ENCODE measurements around the gene CPHXL. TPM values are rescaled to one million over a fixed set of nuclear protein-coding genes. Genes with fewer than 3 reads are reported as not detected.

The CPHXL gene
- total and polyA plus RNA-seq, 2 donors (not counting 1 experiment from before 2014, with no cell fraction given), result not detected

DNA sequence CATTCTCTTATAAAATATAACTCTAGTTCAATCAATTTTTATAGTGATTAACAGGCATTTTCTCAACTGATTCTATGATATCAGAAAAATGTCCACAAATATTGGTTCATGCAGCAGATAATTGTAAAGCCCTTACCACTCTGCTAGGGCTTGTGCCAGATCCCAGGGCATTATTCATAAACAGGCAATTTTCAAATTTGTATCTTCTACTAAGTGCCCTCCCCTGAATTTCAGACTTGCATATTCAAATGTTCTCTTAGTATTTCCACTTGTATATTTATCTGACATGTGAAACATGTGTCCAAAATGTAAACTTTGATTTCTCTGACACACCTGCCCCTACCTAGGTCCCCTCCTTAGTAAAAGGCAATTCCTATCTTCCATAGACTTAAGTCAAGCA, 58.8 kb downstream of the CPHXL start:
- Histone ChIP-seq H3K4me1 (ENCODE audit: control insufficient read depth, extremely low read depth, insufficient read depth, low read length) (no peaks in the 10 kb centered on the region), H3K27ac (ENCODE audit: insufficient read depth, low read length) (no peak overlapping the region), H2AFZ (ENCODE audit: low read length) (no peak overlapping the region), H4K20me1 (ENCODE audit: control insufficient read depth, extremely low read depth, insufficient read depth, low read length) (no peaks in the 10 kb centered on the region), H3K79me2 (ENCODE audit: control insufficient read depth, insufficient read depth, low read length) (no peaks in the 10 kb centered on the region), H3K27me3 (ENCODE audit: control insufficient read depth, insufficient read depth, low read length) (no peaks in the 10 kb centered on the region), H3K36me3 (ENCODE audit: control insufficient read depth, insufficient read depth, low read length) (no peaks in the 10 kb centered on the region), H3K9ac (ENCODE audit: insufficient read depth, low read length) (no peak overlapping the region), H3K9me3 (ENCODE audit: control insufficient read depth, insufficient read depth, low read depth, low read length) (no peaks in the 10 kb centered on the region), H3K4me3 (replicated peaks in 1 of 4; ENCODE audit: control extremely low read depth in 1 of 4, insufficient read depth in 1 of 4, low read depth in 3 of 4, low read length in 4 of 4) (no peak overlapping the region), H3K4me2 (ENCODE audit: extremely low read depth, insufficient read depth, low read length) (no peak overlapping the region)
- DNase-seq (ENCODE audit: low read depth in 2 of 2), result no peak
- TF ChIP-seq, protein P1, sequence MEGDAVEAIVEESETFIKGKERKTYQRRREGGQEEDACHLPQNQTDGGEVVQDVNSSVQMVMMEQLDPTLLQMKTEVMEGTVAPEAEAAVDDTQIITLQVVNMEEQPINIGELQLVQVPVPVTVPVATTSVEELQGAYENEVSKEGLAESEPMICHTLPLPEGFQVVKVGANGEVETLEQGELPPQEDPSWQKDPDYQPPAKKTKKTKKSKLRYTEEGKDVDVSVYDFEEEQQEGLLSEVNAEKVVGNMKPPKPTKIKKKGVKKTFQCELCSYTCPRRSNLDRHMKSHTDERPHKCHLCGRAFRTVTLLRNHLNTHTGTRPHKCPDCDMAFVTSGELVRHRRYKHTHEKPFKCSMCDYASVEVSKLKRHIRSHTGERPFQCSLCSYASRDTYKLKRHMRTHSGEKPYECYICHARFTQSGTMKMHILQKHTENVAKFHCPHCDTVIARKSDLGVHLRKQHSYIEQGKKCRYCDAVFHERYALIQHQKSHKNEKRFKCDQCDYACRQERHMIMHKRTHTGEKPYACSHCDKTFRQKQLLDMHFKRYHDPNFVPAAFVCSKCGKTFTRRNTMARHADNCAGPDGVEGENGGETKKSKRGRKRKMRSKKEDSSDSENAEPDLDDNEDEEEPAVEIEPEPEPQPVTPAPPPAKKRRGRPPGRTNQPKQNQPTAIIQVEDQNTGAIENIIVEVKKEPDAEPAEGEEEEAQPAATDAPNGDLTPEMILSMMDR (conservative IDR thresholded peaks at IDR 0.05 in 1 of 2, IDR thresholded peaks at IDR 0.05 in 1 of 2; ENCODE audit: low read depth in 1 of 2, low read length in 2 of 2), result no peak
- TF ChIP-seq EZH2 (IDR thresholded peaks at IDR 0.05; ENCODE audit: low read length, missing control alignments), result no peak

Other genes starting within 250 kb of the CPHXL start
- 0.17 and 0.26 TPM in 2 replicates for gene CHST6, start 231.0 kb downstream of the CPHXL start, total RNA-seq
- gene CHST6, start 231.0 kb downstream of the CPHXL start, polyA plus RNA-seq, result 0.02 and 0.16 TPM in 2 replicates
- under 0.01 TPM in 1 of 2 replicates, not detected in the other for gene CHST5, start 190.4 kb downstream of the CPHXL start, total RNA-seq
- gene CHST5, start 190.4 kb downstream of the CPHXL start, polyA plus RNA-seq, result 0.02 TPM in 1 of 2 replicates, not detected in the other
- 4.1 and 9.6 TPM in 2 replicates for gene TMEM231, start 170.2 kb downstream of the CPHXL start, total RNA-seq
- 18.8 and 23.4 TPM in 2 replicates for gene TMEM231, start 170.2 kb downstream of the CPHXL start, polyA plus RNA-seq
- gene GABARAPL2, start 160.1 kb downstream of the CPHXL start, total RNA-seq, result 28.2 and 37.3 TPM in 2 replicates
- 116 and 159 TPM in 2 replicates for gene GABARAPL2, start 160.1 kb downstream of the CPHXL start, polyA plus RNA-seq
- 47.8 and 50.4 TPM in 2 replicates for gene ADAT1, start 103.2 kb downstream of the CPHXL start, total RNA-seq
- gene ADAT1, start 103.2 kb downstream of the CPHXL start, polyA plus RNA-seq, result 32.1 and 36.2 TPM in 2 replicates
- gene KARS1, start 78.8 kb downstream of the CPHXL start, total RNA-seq, result 126 and 146 TPM in 2 replicates
- 148 and 185 TPM in 2 replicates for gene KARS1, start 78.8 kb downstream of the CPHXL start, polyA plus RNA-seq
- gene TERF2IP, start 78.7 kb downstream of the CPHXL start, total RNA-seq, result 46.0 and 54.7 TPM in 2 replicates
- 41.2 and 47.5 TPM in 2 replicates for gene TERF2IP, start 78.7 kb downstream of the CPHXL start, polyA plus RNA-seq
- not detected in 2 replicates for gene CPHXL2, start 49.5 kb downstream of the CPHXL start, total RNA-seq
- gene CPHXL2, start 49.5 kb downstream of the CPHXL start, polyA plus RNA-seq, result not detected in 2 replicates
- not detected in 2 replicates for gene DUXB, start 25.0 kb downstream of the CPHXL start, total RNA-seq
- not detected in 2 replicates for gene DUXB, start 25.0 kb downstream of the CPHXL start, polyA plus RNA-seq

All from fibroblast of lung (primary cell).